PC-9 (cell line): ENCODE measurements around the gene DELE1. TPM values are rescaled to one million over a fixed set of nuclear protein-coding genes. Genes with fewer than 3 reads are reported as not detected.

Experiments
- BruUV-seq: library from RNA; stranded (reverse); fragments of 400-500 nt; replicated peaks from 2 replicates; lab custom pipeline; 2021; lab: Mats Ljungman, UMichigan
- CTCF ChIA-PET: fragments of 300-600 bp; sonication (Branson Sonifier 250); formaldehyde crosslinking; loops from one replicate; lab custom pipeline; 2022; ENCODE audit warnings: antibody characterized with exemption; lab: Charles Lee
- POLR2A ChIA-PET: fragments of 300-600 bp; sonication (Branson Sonifier 250); formaldehyde crosslinking; loops from one replicate; lab custom pipeline; 2022; ENCODE audit warnings: antibody characterized with exemption; ENCODE audit not compliant: unreplicated experiment; lab: Charles Lee
- DNase-seq, 2 experiments: peaks; one replicate each; pipeline versions ENCODE4 v3.0.0 to v3.0.0-alpha.2; 2015 to 2022; ENCODE audit warnings: mixed read lengths in 1 of 2
- H2AFZ ChIP-seq: fragments of 200-600 bp; sonication (generic); 2 replicates; pipeline ENCODE4 v1.8.1; 2017; ENCODE audit warnings: antibody characterized with exemption
- H3F3A ChIP-seq: fragments of 200-600 bp; sonication (generic); 2 replicates; pipeline ENCODE4 v1.8.1; 2017; ENCODE audit warnings: antibody characterized with exemption, mild to moderate bottlenecking, low read depth; ENCODE audit not compliant: insufficient read depth
- H3K27ac ChIP-seq: fragments of 200-600 bp; sonication (generic); 2 replicates; pipeline ENCODE4 v1.6.1; 2016; ENCODE audit warnings: mixed run types
- H3K27me3 ChIP-seq: fragments of 200-600 bp; sonication (generic); 2 replicates; pipeline ENCODE4 v1.6.1; 2016; ENCODE audit warnings: low read depth, mixed run types; ENCODE audit not compliant: insufficient read depth
- H3K36me3 ChIP-seq: fragments of 200-600 bp; sonication (generic); 2 replicates; pipeline ENCODE4 v1.6.1; 2016; ENCODE audit warnings: low read depth, mixed run types
- H3K4me1 ChIP-seq: fragments of 200-600 bp; sonication (generic); replicated peaks from 2 replicates; pipeline ENCODE4 v1.6.1; 2016; ENCODE audit warnings: mixed run types; ENCODE audit not compliant: insufficient read depth
- H3K4me2 ChIP-seq: fragments of 200-600 bp; sonication (generic); 2 replicates; pipeline ENCODE4 v1.6.1; 2017; ENCODE audit warnings: mixed run types
- H3K4me3 ChIP-seq: fragments of 200-600 bp; sonication (generic); 2 replicates; pipeline ENCODE4 v1.6.1; 2016; ENCODE audit warnings: mixed run types
- H3K79me2 ChIP-seq: fragments of 200-600 bp; sonication (generic); 2 replicates; pipeline ENCODE4 v1.6.1; 2017; ENCODE audit warnings: low read depth, mixed run types
- H3K9me2 ChIP-seq: fragments of 200-600 bp; sonication (generic); 2 replicates; pipeline ENCODE4 v1.8.1; 2017; ENCODE audit warnings: mild to moderate bottlenecking; ENCODE audit not compliant: insufficient read depth
- H3K9me3 ChIP-seq: fragments of 200-600 bp; sonication (generic); 2 replicates; pipeline ENCODE4 v1.8.1; 2016; ENCODE audit warnings: low read depth; ENCODE audit not compliant: insufficient read depth
- H4K20me1 ChIP-seq: fragments of 200-600 bp; sonication (generic); 2 replicates; pipeline ENCODE4 v1.8.1; 2017; ENCODE audit not compliant: insufficient read depth
- CTCF ChIP-seq: fragments of 200-600 bp; sonication (generic); conservative IDR thresholded peaks from 2 replicates; pipeline ENCODE4 v1.6.1; 2017; ENCODE audit warnings: mixed run types, antibody characterized with exemption, mild to moderate bottlenecking, moderate library complexity
- EZH2 ChIP-seq: fragments of 200-600 bp; sonication (generic); IDR thresholded peaks from 2 replicates; pipeline ENCODE4 v1.8.0; 2017; ENCODE audit warnings: antibody characterized with exemption, low read depth
- intact Hi-C: fragments of 100-400 bp; cut with micrococcal nuclease; formaldehyde crosslinking; loops from one replicate; pipeline ENCODE4 v1.10.0; 2022; ENCODE audit not compliant: unreplicated experiment
- total RNA-seq: library from RNA; stranded (reverse); gene quantifications from 2 replicates; pipeline ENCODE4 v1.2.3, GENCODE V29; 2021

DELE1 gene
- total RNA-seq, 1 experiment from 2014 or later = 80.8 TPM

DNA sequence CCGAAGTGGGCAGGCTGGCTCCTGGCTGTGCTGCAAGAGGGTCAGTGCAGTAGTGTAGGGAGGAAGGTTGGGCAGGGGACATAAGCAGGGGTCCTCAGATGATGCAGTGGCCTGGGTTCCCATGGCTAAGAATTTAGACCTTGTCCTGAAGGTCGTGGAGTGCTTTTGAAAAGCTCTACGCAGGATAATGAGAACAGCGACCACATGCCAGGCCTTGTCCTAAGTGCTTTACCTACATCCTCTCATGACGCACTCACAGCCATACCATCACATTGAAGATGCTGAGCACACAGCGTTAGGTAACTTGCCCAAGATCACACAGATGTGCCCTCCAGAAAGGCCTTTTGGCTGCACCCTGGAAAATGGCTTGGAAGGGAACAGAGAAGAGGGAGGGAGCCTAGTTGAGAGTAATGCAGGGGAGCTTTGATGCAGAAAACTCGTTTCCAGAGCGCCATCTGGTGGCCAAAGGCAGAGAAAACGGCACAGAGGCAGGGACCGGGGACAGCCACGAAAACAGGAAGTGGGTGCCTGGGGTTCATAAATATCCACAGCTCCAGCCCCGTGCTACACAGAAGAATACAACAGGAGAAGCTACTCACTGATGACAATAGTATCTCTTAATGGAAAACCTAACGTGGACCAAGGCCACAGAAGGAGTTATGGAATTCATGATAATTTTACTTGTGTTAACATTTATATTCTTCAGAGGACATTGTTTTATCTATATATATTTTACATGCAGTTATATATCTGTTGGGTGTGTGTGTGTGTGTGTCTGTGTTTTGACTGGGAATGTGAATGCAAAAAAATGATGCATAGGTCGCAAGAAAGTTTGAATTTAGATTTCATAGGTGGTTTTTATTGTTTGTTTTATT lies 37.0 kb downstream of the DELE1 start:
- ChIA-PET POLR2A (interaction anchor here (0.6 to 0.7 kb wide), 2 partner anchors 9 to 83 kb away, joined by 3 to 4 read pairs; no protein-coding TSS in a partner anchor), CTCF (interaction anchor here (0.6 to 2.3 kb wide), 10 partner anchors 9 to 956 kb away, joined by 3 to 26 read pairs (median 8); partner anchors contain the start of gene RNF14)
- peak; percentile 90 for TF ChIP-seq CTCF
- no peak for TF ChIP-seq EZH2
- no TSS peak for BruUV-seq
- Histone ChIP-seq H3K9me2 (no peaks in the 10 kb centered on the region), H3K4me3 (no peak overlapping the region), H3K36me3 (no peaks in the 10 kb centered on the region), H3K4me1 (peaks cover 11% of the 10 kb centered on the region), H3K9me3 (no peaks in the 10 kb centered on the region), H3K27me3 (no peaks in the 10 kb centered on the region), H3K27ac (no peak overlapping the region), H4K20me1 (no peaks in the 10 kb centered on the region), H3K79me2 (no peaks in the 10 kb centered on the region), H3F3A (no peaks in the 10 kb centered on the region; the same call in 1 of the 2 replicates), H3K4me2 (peak overlapping the region; percentile 59), H2AFZ (no peak overlapping the region)
- DNase-seq = peak; percentile 69 to 83
- intact Hi-C loops = loop anchor here (1.0 to 10.0 kb wide), 8 partner anchors 72 to 366 kb away; no protein-coding TSS in a partner anchor

DNA sequence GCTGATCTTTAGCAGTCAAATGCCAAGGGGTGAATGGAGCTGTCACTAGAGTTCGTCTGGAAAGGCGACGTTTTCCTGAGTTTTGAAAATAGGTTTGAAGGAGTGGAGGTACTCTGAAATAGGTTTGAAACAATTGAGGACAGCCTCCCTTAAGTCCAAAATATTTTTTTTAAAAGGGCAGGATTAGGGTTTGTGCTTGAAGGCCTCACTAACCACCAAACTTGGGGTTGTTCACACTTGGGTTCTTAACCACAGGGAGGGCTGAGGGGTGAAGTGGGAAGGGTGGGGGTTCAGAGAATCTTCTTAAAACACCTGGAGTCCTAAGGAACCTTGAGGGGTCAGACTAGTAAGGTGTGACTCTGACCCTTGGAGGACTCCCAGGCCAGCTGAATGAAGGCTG lies 37.8 kb downstream of the DELE1 start:
- TF ChIP-seq CTCF (no peak), EZH2 (no peak)
- intact Hi-C loops = loop anchor here (2.0 to 10.0 kb wide), 3 partner anchors 73 to 367 kb away; no protein-coding TSS in a partner anchor

GRCh38 chr5:141963701-141964100 lies 40.0 kb downstream of the DELE1 start:
- POLR2A ChIA-PET = no interaction called here
- H3K36me3 ChIP-seq = no peaks in the 10 kb centered on the region
- no peaks in the 10 kb centered on the region for H3K9me3 ChIP-seq
- no peak overlapping the region for H3K4me2 ChIP-seq
- no peak overlapping the region for H2AFZ ChIP-seq
- DNase-seq = no peak
- intact Hi-C loops = loop anchor here (5.0 to 10.0 kb wide), 2 partner anchors 151 to 369 kb away; no protein-coding TSS in a partner anchor
- CTCF ChIA-PET = interaction anchor here (0.6 to 0.7 kb wide), 3 partner anchors 99 to 556 kb away, joined by 3 read pairs; no protein-coding TSS in a partner anchor
- peaks cover 15% of the 10 kb centered on the region for H3F3A ChIP-seq
- no peak overlapping the region for H3K27ac ChIP-seq
- no peak for TF ChIP-seq EZH2
- no peak for TF ChIP-seq CTCF
- no peaks in the 10 kb centered on the region for H4K20me1 ChIP-seq
- H3K27me3 ChIP-seq = no peaks in the 10 kb centered on the region
- H3K4me3 ChIP-seq = no peak overlapping the region
- H3K79me2 ChIP-seq = no peaks in the 10 kb centered on the region
- H3K9me2 ChIP-seq = no peaks in the 10 kb centered on the region
- H3K4me1 ChIP-seq = peaks cover 13% of the 10 kb centered on the region
- no TSS peak for BruUV-seq

More for the DNA sequence above, 37.8 kb downstream of the DELE1 start:
- no peaks in the 10 kb centered on the region for H3K9me2 ChIP-seq
- no peak overlapping the region for H3K4me3 ChIP-seq
- no peaks in the 10 kb centered on the region for H3K36me3 ChIP-seq
- no TSS peak for BruUV-seq
- ChIA-PET CTCF (interaction anchor here (0.6 to 2.3 kb wide), 5 partner anchors 8 to 296 kb away, joined by 3 to 26 read pairs (median 10); partner anchors contain the start of gene RNF14), POLR2A (interaction anchor here (0.6 kb wide), 1 partner anchor 8 kb away, joined by 4 read pairs; no protein-coding TSS in a partner anchor)
- H3K27me3 ChIP-seq = no peaks in the 10 kb centered on the region
- H3F3A ChIP-seq = no peaks in the 10 kb centered on the region; the same call in 1 of the 2 replicates
- H3K79me2 ChIP-seq = no peaks in the 10 kb centered on the region
- H3K27ac ChIP-seq = no peak overlapping the region
- H3K9me3 ChIP-seq = no peaks in the 10 kb centered on the region
- H2AFZ ChIP-seq = no peak overlapping the region
- DNase-seq = no peak
- H3K4me2 ChIP-seq = no peak overlapping the region
- H4K20me1 ChIP-seq = no peaks in the 10 kb centered on the region
- H3K4me1 ChIP-seq = peaks cover 11% of the 10 kb centered on the region
